Measurements from ENCODE around the gene PYGO2.

DNA sequence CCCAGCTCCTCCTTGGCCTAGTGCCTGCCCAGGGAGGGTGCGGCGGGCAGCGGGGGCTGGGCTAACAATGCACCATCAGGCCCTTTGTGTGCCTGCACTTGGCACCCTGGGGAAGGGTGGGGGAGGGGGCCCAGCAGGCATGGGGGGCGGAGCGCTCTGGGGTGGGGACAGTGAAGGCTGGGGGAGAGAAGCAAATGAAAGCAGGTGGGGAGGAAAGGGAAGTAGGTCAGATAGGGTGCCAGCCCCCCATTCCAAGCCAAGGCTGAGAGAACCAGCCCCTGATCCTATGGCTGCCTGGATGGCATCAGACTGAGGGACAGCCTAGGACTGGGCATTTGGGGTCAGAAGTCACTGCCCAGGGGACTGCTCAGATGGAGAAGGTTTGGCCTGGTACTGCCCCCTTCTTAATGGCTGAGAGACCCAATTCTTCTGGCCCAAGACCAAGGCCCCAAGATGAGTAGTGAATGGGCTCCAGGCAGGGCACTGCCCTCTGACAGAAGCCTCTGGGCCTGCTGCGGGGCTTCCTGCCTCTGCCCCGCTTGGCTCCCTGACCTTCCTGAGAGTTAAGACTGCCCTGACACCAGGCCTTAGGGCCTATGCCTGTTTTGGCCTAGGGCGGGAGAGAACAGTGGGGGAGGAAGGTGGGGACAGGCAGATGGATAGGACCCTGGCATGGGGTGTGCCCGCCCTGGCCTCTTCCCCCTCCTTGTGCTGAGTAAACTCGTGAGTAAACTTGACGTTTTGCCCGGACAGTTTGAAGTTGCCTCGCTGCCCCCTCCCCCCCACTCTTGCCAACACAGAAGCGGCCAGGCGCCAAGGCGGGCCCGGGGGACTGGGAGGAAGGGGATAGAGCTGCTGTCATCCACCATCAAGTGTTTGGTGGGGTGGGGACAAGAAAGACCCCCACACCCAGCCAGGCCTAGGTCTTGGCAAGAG is 43.8 kb upstream of the PYGO2 start:
- TF ChIP-seq, protein P1, sequence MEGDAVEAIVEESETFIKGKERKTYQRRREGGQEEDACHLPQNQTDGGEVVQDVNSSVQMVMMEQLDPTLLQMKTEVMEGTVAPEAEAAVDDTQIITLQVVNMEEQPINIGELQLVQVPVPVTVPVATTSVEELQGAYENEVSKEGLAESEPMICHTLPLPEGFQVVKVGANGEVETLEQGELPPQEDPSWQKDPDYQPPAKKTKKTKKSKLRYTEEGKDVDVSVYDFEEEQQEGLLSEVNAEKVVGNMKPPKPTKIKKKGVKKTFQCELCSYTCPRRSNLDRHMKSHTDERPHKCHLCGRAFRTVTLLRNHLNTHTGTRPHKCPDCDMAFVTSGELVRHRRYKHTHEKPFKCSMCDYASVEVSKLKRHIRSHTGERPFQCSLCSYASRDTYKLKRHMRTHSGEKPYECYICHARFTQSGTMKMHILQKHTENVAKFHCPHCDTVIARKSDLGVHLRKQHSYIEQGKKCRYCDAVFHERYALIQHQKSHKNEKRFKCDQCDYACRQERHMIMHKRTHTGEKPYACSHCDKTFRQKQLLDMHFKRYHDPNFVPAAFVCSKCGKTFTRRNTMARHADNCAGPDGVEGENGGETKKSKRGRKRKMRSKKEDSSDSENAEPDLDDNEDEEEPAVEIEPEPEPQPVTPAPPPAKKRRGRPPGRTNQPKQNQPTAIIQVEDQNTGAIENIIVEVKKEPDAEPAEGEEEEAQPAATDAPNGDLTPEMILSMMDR (IDR thresholded peaks at IDR 0.05; ENCODE audit: control extremely low read depth in 1 of 3, insufficient read depth in 1 of 3, low read depth in 1 of 3, low read length in 3 of 3), result no peak
- TF ChIP-seq POLR2A (IDR thresholded peaks at IDR 0.05; ENCODE audit: control extremely low read depth in 1 of 2, low read depth in 2 of 2, low read length in 2 of 2) (no peak), JUN (IDR thresholded peaks at IDR 0.05; ENCODE audit: low read depth, low read length) (no peak), EZH2 (IDR thresholded peaks at IDR 0.05; ENCODE audit: low read depth, low read length, severe bottlenecking) (no peak), KDM5A (IDR thresholded peaks at IDR 0.05; ENCODE audit: low read length) (no peak), CREB1 (IDR thresholded peaks at IDR 0.05) (no peak), SP2 (IDR thresholded peaks at IDR 0.05; ENCODE audit: low read length) (no peak), RNF2 (IDR thresholded peaks at IDR 0.05; ENCODE audit: borderline replicate concordance, low read depth, low read length, missing control alignments, poor library complexity, severe bottlenecking) (no peak), CBX8 (IDR thresholded peaks at IDR 0.05; ENCODE audit: borderline replicate concordance, low read depth, low read length) (no peak)
- TF ChIP-seq, protein P2, sequence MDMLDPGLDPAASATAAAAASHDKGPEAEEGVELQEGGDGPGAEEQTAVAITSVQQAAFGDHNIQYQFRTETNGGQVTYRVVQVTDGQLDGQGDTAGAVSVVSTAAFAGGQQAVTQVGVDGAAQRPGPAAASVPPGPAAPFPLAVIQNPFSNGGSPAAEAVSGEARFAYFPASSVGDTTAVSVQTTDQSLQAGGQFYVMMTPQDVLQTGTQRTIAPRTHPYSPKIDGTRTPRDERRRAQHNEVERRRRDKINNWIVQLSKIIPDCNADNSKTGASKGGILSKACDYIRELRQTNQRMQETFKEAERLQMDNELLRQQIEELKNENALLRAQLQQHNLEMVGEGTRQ (IDR thresholded peaks at IDR 0.05; ENCODE audit: low read length), result no peak

Measured in H1 (cell line).